ENCODE data around the gene SLC25A47.
"Not testable (repeated sequence)": the region's sequence is repeated elsewhere in the genome, so short reads cannot be mapped to it uniquely, and the experiment has no call there.

The SLC25A47 gene

DNA sequence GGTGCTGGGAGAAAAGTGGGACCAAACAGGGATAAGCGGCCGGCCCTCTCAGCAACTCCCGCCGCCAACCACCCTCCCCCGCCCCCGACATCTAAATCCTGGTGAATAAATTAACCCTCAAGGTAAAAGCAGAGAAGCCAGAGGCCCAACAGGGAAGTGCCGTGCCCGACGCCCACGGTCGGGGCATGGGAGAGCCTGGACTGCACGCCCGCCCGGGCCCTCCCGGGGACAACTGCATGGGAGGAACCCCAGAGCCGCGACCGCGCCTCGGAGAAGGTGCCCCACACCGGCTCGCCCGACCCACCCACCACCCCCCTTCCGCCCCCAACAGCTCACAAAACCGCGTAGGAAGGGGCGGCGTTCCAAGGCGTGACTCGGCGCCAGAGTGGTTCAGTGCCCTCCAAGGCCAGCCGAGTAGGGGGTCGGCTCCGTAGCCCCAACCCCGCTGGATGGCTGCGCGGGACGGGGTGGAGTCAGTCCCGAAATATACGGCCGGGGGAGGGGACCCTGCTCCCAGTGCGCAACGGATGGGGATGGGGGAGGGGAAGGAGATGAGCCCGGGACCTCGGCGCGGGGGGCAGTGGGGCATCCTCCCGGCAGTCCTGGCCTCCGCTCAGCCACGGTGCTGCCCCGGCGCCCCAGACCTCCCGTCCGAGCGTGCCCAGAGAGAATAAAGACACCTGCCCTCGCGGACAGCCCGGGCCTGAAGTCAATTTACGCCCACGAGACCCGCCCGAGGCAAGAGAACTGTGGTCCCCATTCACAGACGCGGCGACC lies 17.6 kb upstream of the SLC25A47 start:
- no peak for DNase-seq (ENCODE audit: low read depth, low spot score)

DNA sequence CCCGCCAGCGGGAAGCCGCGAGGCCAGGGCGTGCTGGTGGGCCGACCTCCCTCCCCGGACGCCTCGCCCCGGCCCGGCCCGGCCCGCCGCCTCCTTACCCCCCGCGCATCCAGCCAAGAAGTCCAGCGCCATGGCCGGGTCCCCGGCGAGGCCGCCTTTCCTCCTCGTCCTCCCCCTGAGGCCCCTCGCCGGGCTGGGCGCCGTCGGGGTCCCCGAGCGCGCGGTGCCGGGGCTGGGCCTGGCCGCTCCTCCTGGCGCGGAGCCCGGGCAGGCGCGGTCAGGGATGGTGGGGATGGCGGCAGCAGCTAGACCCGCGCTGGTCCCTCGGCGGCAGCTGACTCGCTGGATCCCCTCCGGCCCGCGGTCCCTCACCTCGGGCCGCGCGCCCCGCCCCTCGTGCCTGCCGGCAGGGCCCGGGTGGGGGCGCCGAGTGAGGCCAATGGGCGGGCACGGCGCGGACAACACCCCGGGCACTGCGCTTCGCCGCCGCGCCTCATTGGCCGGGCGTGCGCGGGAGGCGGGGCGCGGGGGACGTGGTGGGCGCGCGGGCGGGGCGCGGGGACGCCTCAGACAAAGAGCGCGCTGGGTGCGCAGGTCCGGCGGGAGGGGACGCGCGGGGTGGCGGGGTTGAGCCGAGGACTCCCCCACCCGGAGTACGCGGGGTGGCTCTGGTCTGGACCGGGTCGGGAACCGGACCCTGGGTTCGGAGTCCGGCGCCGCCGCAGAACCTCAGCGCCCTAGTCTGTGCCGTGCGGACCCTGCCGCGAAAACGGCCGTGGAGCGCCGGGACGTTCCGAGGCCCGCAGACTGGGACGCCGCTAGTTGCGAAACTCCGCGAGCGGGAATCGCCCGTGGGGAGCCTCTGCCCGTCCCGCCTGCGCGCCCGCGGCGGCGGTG lies 16.8 kb upstream of the SLC25A47 start, which contains the start of gene SLC25A29:
SLC25A29 (minus strand) TSS at position 344 of the 897 bp plus-strand sequence; CDS start at position 132, 212 bp downstream.
- peak; percentile 46 for DNase-seq (ENCODE audit: low read depth, low spot score)

DNA sequence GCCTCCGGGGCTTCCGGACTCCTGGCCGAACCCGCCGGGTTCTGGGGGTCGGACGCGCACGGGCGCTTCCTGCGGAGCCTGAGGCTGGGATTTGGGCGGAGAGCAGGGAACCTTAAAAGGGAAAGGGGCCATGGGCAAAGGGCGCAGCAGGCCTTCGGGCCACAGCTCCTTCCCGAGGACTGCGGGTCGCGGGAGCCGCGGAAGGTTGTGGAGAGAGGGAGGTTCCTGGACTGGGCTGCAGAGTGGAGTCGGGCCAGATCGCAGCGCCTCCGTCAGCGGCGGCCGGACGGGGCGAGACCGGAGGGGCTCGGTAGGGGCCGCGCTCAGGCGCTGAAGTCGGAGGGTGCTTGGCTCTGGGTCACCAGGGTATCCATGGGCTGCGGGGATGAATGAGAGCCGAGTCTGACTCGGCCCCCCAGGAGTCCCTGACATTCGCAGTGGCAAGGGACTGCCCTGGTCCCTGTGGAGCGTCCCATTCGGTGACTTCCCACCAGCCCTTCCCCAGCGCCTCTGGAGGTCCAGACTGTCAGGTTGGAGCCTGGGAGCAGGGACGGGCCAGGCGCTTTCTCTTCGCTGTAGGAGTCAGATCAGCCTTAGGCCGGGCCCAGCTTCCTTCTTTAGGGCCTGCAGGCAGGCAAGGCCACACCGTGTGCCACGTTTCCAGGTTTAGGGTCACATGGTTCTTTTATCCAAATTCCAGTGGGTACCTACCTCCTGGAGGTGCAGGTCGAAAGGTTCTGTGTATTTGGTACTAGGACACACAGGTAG lies 16.0 kb upstream of the SLC25A47 start:
- no peak for DNase-seq (ENCODE audit: low read depth, low spot score)

DNA sequence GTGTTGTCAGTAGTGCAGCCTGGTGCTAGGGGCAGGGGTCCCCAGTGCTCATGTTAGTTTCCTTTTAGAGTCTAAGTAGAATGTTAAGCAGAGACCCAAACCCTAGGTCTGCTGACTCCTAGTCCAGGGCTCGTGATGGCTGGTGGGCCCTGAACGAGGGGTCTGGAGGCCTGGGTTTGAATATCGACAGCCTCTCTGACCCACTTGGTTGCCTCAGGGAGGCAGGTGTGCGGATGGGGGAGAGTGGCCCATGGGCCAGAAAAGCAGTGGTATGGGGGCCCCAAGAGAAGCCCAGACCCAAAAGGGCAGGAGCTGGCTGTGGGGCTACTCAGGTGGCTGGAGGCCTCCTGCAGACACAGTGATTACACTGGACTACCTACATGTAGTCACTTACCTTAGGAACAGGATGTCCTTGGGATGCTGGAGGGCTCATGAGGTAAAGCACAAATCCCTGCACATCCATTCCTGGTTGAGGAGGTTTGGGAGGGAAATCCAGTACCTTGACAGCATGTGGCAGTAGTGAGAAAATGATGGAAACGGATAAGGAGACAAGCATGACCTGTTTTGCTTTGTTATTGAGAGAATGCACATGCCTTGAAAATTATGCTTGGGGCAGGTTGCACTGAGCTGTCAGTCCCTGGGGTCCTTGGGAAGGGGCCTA lies 15.2 kb upstream of the SLC25A47 start:
- DNase-seq (ENCODE audit: low read depth, low spot score), result no peak

DNA sequence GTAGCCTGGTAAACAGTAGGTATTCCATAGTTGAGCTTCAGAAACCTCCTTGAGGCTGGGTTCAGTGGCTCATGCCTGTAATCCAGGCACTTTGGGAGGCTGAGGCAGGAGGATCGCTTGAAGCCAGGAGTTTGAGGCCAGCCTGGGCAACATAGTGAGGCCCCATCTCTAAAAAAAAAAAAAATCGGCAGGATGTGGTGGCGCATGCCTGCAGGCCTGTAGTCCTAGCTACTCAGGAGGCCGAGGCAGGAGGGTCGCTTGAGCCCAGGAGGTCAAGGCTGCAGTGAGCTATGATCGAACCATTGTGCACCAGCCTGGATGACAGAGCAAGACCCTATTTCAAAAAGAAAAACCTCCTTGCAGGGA lies 14.7 kb upstream of the SLC25A47 start:
- DNase-seq (ENCODE audit: low read depth, low spot score), result not testable (repeated sequence)

DNA sequence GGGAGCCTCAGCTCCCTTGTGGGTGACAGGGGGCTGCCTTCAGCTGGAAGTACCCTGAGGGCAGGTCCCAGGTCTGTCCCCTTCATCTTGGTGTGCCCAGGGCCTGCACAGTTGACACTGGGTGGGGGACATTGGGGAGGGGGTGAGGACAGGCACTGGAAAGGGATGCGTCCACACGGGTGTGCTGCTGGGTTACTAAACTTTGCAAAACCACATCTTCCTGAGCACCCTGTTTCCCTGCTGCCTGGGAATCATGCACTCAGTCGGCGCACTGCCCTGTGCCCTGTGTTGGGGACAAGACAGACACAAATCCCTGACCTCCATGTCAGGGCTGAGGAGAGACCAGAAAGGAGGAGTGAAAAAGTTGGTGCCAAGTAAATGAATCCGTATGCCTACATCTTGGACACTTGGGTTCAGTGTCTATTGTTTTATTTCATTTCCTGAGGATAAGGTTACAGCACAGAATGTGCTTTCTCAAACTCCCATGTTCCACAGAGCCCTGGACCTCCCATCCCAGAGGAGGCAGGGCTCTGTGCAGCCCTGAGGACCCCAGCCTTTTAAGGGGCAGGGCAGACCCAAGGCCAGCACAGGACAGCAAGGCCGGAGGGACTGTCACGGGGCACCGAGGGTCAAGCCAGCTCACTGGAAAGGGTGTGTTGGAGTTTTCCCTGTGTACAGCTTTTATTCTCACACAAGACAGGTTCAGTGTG lies 14.0 kb upstream of the SLC25A47 start:
- DNase-seq (ENCODE audit: low read depth, low spot score), result no peak

DNA sequence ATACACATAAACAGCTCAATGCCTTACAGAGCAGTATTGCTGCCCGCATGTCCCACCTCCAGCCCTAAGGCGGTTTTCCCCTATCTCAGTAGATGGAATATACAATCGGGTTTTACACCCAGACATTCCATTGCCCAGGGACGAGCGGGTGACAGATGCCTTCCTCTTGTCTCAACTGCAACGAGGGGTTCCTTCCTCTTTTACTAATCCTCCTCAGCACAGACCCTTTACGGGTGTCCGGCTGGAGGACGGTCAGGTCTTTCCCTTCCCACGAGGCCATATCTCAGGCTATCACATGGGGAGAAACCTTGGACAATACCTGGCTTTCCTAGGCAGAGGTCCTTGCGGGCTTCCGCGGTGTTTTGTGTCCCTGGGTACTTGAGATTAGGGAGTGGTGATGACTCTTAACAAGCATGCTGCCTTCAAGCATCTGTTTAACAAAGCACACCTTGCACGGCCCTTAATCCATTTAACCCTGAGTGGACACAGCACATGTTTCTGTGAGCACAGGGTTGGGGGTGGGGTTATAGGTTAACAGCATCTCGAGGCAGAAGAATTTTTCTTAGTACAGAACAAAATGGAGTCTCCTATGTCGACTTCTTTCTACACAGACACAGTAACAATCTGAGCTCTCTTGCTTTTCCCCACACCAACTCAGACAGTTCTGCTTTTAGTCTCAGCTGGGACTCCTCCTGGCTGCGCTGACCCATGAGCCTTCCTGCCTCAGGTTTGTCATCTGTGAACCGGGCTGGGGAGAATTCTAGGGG lies 10.8 kb upstream of the SLC25A47 start:
- DNase-seq (ENCODE audit: low read depth, low spot score), result not testable (repeated sequence)

DNA sequence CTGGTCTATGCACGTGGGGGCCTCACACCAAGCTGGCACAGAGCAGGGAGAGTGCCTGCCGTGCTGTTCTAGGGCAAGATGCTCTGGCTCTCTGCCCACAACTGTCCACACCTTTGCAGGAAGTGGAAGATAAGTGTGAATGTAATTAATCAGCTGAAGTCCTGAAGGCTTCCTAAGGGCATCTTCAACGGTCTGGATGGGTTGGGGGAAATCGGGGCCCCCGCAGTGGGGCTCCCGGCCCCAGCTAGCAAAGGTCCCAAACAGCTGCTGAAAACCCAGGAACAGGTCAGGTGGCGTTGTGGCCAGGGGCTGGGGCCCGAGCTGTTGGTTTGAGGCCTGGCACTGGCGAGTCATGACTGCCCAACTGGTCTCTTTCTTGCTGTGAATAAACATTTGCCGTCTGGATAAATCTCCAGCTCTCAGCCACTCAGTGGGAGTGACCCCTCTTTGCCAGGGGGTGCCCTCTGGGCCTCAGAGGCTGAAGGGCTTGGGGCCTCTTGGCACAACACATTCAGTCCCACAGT lies 10.2 kb upstream of the SLC25A47 start:
- DNase-seq (ENCODE audit: low read depth, low spot score), result no peak

DNA sequence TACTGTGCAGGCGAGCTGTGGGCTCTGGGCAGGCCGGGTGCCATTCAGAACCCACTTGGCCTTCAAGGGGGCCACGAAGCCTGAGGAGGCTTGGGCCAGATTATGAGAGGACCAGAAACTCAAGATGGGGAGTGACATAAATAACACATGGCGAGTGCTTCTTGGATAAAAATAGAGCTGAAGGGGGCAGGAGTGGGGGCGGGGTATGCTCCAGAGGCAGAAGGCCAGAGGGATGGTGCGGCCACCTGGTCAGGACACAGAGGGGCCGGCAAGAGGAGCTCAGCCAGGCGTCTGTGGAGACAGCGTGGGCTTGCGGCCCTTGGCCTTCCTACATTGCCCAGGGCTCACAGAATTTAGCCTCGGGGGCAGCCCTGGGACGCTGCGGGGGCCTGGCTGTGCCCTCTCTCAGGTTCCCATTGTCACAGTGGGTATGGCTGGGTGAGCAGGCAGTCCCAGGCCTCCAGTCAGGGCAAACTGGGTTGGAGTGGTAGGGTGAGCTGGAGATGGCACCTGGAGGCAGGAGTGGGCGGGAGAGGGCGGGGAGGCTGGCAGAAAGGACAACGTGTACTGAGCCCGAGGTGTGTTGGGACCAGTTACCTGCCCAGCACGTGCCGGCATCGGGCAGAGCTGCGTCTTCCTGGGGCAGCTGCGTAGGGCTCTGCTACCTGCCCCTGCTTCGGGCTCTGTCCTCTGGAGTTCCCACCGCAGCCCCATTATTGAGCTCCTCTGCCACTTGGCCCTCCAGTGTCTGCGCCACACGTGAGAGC lies 9.5 kb upstream of the SLC25A47 start:
- no peak for DNase-seq (ENCODE audit: low read depth, low spot score)

DNA sequence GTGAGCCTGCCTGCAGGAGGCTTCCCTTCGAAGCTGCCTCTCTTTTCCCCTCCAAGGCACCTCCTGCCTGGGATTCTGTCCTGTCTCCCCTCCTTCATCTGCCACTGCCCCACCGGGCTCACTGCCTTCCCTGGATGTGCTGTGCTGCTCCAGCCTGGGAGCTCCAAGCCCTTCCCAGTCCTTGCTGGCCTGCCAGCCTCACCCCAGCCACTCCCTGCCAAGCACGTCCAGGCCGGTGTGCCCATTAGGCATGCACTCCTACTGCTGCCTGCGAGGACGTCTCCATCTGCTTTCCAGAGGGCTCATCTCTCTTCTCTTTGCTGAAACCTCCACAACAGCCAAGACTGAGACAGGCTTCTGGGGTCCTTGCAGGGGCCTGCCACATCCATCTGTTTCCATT lies 8.4 kb upstream of the SLC25A47 start:
- no peak for DNase-seq (ENCODE audit: low read depth, low spot score)

DNA sequence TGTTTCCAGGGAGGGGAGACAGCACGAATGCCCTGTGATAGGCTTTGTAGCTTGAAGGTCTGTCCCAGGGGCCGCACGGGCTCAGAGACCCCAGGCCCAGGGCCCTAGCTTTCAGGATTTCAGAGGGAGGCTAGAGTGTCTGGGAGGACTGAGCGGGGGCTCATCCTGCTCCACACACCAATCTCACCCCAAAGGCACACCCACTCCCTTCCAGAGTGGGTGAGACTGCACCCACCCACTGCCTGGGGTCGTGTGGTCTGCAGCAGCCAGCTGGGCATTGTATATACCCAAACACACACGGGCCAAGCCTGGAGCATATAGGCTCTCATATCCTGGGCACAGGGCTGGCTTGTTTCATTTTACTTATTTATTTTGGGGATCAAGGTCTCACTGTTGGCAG lies 5.8 kb upstream of the SLC25A47 start:
- DNase-seq (ENCODE audit: low read depth, low spot score), result no peak

DNA sequence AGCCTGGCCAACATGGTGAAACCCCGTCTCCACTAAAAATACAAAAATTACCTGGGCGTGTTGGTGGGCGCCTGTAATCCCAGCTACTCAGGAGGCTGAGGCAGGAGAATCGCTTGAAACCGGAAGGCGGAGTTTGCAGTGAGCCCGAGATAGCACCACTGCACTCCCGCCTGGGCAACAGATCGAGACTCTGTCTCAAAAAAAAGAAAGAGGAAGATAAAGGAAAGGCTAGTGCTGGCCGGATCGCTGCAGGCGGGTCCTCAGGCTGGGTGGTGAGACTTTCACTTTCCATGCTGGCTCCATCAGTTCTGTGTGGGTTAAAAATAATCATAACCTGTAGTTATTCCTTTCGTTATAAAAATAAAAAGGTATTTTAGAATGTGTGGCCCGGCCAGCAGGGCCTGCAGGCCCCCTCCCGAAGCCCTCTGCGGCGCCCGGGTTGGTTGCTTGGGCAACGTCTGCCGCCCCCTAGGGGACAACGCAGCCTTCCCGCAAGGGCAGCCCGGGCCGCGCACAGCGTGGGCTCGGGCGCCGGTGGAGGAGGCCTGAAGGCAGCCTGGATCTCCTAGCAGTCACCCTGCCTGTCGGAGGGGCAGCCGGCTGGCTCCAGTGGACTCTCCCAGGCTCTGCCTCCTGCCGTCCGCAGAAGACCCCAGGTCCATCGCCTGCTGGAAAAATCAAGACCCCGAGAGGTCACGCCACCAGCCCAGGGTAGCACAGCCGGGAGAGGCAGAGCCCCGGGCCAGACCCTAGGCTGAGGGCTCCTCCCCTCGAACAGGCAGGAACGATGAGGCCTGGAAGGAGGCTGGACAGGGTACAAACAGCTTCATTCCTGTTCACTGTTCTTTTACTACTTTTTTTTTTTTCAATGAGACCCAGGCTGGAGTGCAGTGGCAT lies 5.0 kb upstream of the SLC25A47 start:
- DNase-seq (ENCODE audit: low read depth, low spot score), result no peak

DNA sequence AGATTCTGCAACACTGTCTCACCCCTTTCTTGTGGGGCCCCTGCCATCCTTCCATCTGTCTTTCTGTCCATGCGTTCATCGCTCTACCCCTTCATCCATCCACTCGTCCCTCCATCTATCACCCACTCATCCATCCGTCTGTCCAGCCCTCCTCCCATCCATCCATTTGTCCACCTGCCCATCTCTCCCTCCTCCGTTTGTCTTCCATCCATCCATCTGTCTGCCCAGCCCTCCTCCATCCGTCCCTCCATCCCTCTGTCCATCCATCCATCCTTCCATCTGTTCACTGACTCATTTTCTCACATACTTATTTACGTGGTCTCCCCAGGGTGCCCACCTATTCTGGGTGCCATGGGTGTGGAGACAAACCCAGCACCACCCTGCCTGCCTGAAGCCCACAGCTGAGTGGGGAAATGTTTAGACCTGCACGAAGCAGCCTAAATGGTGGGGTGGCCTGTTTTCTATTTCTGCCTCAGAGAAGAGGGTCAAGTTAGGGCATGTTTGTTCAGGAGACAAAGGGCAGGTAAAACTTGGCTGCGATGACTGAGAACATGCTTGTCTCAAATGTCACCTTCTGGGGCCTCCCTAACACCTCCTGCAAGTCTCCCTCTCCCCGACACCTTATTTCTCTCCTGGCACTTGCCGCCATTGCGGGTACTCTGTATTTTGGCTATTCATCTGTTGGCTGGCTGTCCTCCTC lies 2.8 kb upstream of the SLC25A47 start:
- no peak for DNase-seq (ENCODE audit: low read depth, low spot score)

DNA sequence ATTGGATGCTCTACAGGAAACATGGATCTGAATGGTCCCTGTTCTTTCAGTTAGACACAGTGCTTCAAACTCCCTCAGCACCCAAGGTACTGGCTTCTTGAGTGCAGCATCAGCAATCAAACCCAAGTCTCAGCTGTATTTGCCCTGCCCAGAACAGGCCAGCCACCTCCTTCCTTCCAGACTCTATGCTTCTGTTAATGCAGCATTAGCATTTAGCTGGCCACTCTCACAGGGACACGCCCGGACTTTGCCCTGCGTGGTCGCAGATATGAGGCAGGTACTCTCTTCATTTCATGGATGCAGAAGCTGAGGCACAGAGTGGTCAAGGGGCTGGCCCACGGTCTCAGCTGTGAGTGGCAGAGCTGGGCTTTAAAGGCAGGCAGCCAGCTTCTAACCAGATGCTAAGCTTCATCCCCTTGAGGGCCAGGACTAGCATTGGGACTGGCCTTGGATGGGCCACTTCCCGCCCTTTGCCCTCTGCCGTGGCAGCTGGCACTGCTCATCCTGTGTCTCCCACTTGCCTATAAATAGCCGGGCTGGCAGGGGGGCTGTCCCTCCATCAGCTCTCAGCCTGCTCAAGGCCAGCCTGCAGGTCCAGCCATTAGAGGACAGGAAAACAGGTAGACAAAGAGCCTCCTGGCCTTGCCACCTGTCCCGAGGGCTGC lies 1.5 kb upstream of the SLC25A47 start:
- no peak for DNase-seq (ENCODE audit: low read depth, low spot score)

DNA sequence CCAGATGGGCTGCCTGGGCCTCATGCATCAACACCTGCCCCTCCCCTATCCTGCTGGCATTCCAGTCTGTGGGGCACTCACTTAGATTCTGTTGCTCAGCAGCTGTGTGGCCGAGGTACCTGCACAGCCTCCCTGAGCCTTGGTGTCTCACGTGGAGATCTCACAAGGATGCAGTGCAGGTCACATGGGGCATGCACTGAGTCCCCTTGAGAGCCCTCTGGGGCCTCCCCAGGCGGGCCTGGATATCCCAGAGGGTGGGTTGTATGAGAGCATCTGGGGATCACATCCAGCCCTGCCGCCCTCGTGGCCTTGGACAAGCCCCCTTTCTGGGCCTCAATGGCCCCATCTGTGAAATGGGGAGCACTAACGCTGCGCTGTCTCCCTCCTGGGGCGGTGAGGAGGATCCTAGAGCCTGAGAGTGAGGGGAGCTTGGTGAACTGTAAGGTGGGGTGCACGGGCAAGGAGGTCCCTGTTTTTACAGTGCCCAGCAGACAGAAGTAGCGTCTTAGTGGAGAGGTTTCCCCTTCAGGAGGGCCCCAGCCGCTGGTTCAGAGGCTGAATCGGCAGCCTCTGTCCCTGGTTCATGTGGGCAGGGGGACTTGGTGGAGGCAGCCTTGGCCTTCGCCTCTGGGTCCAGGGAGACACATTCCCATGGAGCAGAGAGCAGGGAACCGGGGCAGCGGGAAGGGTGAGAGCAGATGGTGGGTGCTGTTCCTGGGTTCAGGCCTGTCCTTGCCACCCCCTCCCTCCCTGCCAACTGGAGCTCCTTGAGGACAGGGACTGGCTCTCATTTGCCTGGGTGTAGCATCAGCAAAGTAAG lies 791 bp upstream of the SLC25A47 start:
- DNase-seq (ENCODE audit: low read depth, low spot score), result no peak

DNA sequence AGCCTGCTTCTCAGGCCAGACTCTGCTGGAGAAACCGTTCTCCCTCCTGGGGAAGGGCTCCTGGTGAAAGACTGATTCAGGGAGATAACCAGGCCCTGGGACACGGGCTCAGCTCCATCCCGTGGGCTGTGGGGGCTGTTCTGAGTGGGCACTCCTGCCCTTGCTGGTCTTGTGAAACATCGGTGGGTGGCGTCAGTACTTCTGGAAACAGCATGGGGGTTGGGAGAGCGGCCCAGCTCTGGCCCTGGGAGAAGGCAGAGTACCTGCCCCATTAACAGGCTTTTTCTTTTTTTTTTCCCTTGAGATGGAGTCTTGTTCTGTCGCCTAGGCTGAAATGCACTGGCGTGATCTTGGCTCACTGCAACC lies 786 bp downstream of the SLC25A47 start:
- DNase-seq (ENCODE audit: low read depth, low spot score), result no peak
